T-helper 1 cell treated with Interleukin-12 subunit alpha and Interleukin-12 subunit beta and Interleukin-4 antibody, amounts not matched to agents 30 μg/mL and 1 μg/mL, for 36 hours (primary cell): ENCODE data around the gene CRACDL.
"Not testable (repeated sequence)": the region's sequence is repeated elsewhere in the genome, so short reads cannot be mapped to it uniquely, and the experiment has no call there.

ENCODE experiments used
- H3K27ac Mint-ChIP-seq: one replicate; pipeline ENCODE4 v1.8.0; 2021; ENCODE audit warnings: mild to moderate bottlenecking, mixed read lengths
- H3K27me3 Mint-ChIP-seq: one replicate; pipeline ENCODE4 v1.8.0; 2021; ENCODE audit warnings: low read depth, mixed read lengths
- H3K36me3 Mint-ChIP-seq: one replicate; pipeline ENCODE4 v1.8.0; 2021; ENCODE audit warnings: low read depth, mixed read lengths
- H3K4me1 Mint-ChIP-seq: one replicate; pipeline ENCODE4 v1.8.0; 2021; ENCODE audit warnings: low read depth, mixed read lengths
- H3K4me3 Mint-ChIP-seq: one replicate; pipeline ENCODE4 v1.8.0; 2021; ENCODE audit warnings: mild to moderate bottlenecking, moderate library complexity, mixed read lengths
- H3K9me3 Mint-ChIP-seq: one replicate; pipeline ENCODE4 v1.8.0; 2021; ENCODE audit warnings: mixed read lengths

Gene CRACDL

GRCh38 chr2:98894331-98895000 lies 41.6 kb downstream of the CRACDL start:
- Mint-ChIP-seq H3K4me1 (no peaks in the 10 kb centered on the region), H3K36me3 (no peaks in the 10 kb centered on the region), H3K27ac (no peak overlapping the region), H3K9me3 (no peaks in the 10 kb centered on the region), H3K27me3 (peaks cover 11% of the 10 kb centered on the region), H3K4me3 (no peak overlapping the region)

GRCh38 chr2:98893911-98894321 lies 42.1 kb downstream of the CRACDL start:
- Mint-ChIP-seq H3K4me3 (no peak overlapping the region), H3K27ac (no peak overlapping the region)

GRCh38 chr2:98892871-98893270 lies 43.2 kb downstream of the CRACDL start:
- no peak overlapping the region for H3K27ac Mint-ChIP-seq
- no peaks in the 10 kb centered on the region for H3K4me1 Mint-ChIP-seq

More at GRCh38 chr2:98893911-98894321, 42.1 kb downstream of the CRACDL start:
- Mint-ChIP-seq H3K27me3 (peaks cover 6% of the 10 kb centered on the region), H3K9me3 (no peaks in the 10 kb centered on the region), H3K36me3 (no peaks in the 10 kb centered on the region), H3K4me1 (no peaks in the 10 kb centered on the region)

GRCh38 chr2:98891591-98891990 lies 44.4 kb downstream of the CRACDL start:
- no peaks in the 10 kb centered on the region for H3K4me1 Mint-ChIP-seq
- peaks cover 17% of the 10 kb centered on the region for H3K27me3 Mint-ChIP-seq
- H3K36me3 Mint-ChIP-seq: no peaks in the 10 kb centered on the region
- H3K9me3 Mint-ChIP-seq: peaks cover 15% of the 10 kb centered on the region
- H3K4me3 Mint-ChIP-seq: no peak overlapping the region
- H3K27ac Mint-ChIP-seq: no peak overlapping the region

More at GRCh38 chr2:98892871-98893270, 43.2 kb downstream of the CRACDL start:
- Mint-ChIP-seq H3K27me3 (peaks cover 11% of the 10 kb centered on the region), H3K36me3 (no peaks in the 10 kb centered on the region), H3K4me3 (no peak overlapping the region), H3K9me3 (peaks cover 6% of the 10 kb centered on the region)

GRCh38 chr2:98886066-98886554 lies 49.9 kb downstream of the CRACDL start:
- Mint-ChIP-seq H3K27me3 (peaks cover 21% of the 10 kb centered on the region), H3K9me3 (peaks cover 31% of the 10 kb centered on the region), H3K27ac (no peak overlapping the region), H3K36me3 (no peaks in the 10 kb centered on the region), H3K4me1 (no peaks in the 10 kb centered on the region), H3K4me3 (no peak overlapping the region)

GRCh38 chr2:98884658-98885057 lies 51.4 kb downstream of the CRACDL start:
- Mint-ChIP-seq H3K4me3 (no peak overlapping the region), H3K27me3 (peaks cover 15% of the 10 kb centered on the region), H3K4me1 (no peaks in the 10 kb centered on the region)

GRCh38 chr2:98883780-98884211 lies 52.2 kb downstream of the CRACDL start:
- H3K4me3 Mint-ChIP-seq: no peak overlapping the region

More at GRCh38 chr2:98884658-98885057, 51.4 kb downstream of the CRACDL start:
- Mint-ChIP-seq H3K36me3 (no peaks in the 10 kb centered on the region), H3K9me3 (peaks cover 31% of the 10 kb centered on the region), H3K27ac (no peak overlapping the region)

GRCh38 chr2:98882971-98883779 lies 52.9 kb downstream of the CRACDL start:
- H3K27me3 Mint-ChIP-seq: peaks cover 12% of the 10 kb centered on the region
- H3K36me3 Mint-ChIP-seq: no peaks in the 10 kb centered on the region
- no peak overlapping the region for H3K4me3 Mint-ChIP-seq
- H3K9me3 Mint-ChIP-seq: peaks cover 28% of the 10 kb centered on the region
- H3K4me1 Mint-ChIP-seq: no peaks in the 10 kb centered on the region
- H3K27ac Mint-ChIP-seq: no peak overlapping the region

More at GRCh38 chr2:98883780-98884211, 52.2 kb downstream of the CRACDL start:
- Mint-ChIP-seq H3K27me3 (peaks cover 15% of the 10 kb centered on the region), H3K27ac (no peak overlapping the region), H3K4me1 (no peaks in the 10 kb centered on the region), H3K9me3 (peaks cover 31% of the 10 kb centered on the region), H3K36me3 (no peaks in the 10 kb centered on the region)

GRCh38 chr2:98882368-98882767 lies 53.7 kb downstream of the CRACDL start:
- Mint-ChIP-seq H3K4me3 (no peak overlapping the region), H3K27ac (no peak overlapping the region), H3K36me3 (no peaks in the 10 kb centered on the region), H3K9me3 (peaks cover 21% of the 10 kb centered on the region), H3K4me1 (no peaks in the 10 kb centered on the region), H3K27me3 (peaks cover 6% of the 10 kb centered on the region)

GRCh38 chr2:98881153-98881650 lies 54.8 kb downstream of the CRACDL start:
- H3K9me3 Mint-ChIP-seq: peaks cover 12% of the 10 kb centered on the region
- no peaks in the 10 kb centered on the region for H3K4me1 Mint-ChIP-seq
- H3K27me3 Mint-ChIP-seq: peaks cover 4% of the 10 kb centered on the region
- no peaks in the 10 kb centered on the region for H3K36me3 Mint-ChIP-seq
- no peak overlapping the region for H3K4me3 Mint-ChIP-seq
- no peak overlapping the region for H3K27ac Mint-ChIP-seq

GRCh38 chr2:98880266-98881152 lies 55.5 kb downstream of the CRACDL start:
- H3K4me1 Mint-ChIP-seq: no peaks in the 10 kb centered on the region
- H3K9me3 Mint-ChIP-seq: peaks cover 5% of the 10 kb centered on the region
- H3K4me3 Mint-ChIP-seq: no peak overlapping the region
- H3K27me3 Mint-ChIP-seq: peaks cover under 1% of the 10 kb centered on the region
- no peaks in the 10 kb centered on the region for H3K36me3 Mint-ChIP-seq
- no peak overlapping the region for H3K27ac Mint-ChIP-seq

GRCh38 chr2:98877658-98878057 lies 58.4 kb downstream of the CRACDL start:
- H3K27me3 Mint-ChIP-seq, H3K9me3 Mint-ChIP-seq, H3K4me3 Mint-ChIP-seq, H3K4me1 Mint-ChIP-seq, H3K27ac Mint-ChIP-seq, H3K36me3 Mint-ChIP-seq: not testable (repeated sequence)

- H3K27me3 Mint-ChIP-seq: no peaks in the 10 kb centered on the region
- H3K4me1 Mint-ChIP-seq: no peaks in the 10 kb centered on the region
- H3K36me3 Mint-ChIP-seq: no peaks in the 10 kb centered on the region
- H3K4me3 Mint-ChIP-seq: no peak overlapping the region
- no peak overlapping the region for H3K27ac Mint-ChIP-seq
- H3K9me3 Mint-ChIP-seq: no peaks in the 10 kb centered on the region
These were observed 59.3 kb downstream of the CRACDL start for GRCh38 chr2:98876741-98877140.

- no peaks in the 10 kb centered on the region for H3K36me3 Mint-ChIP-seq
- no peaks in the 10 kb centered on the region for H3K9me3 Mint-ChIP-seq
- H3K4me3 Mint-ChIP-seq: no peak overlapping the region
- no peak overlapping the region for H3K27ac Mint-ChIP-seq
- no peaks in the 10 kb centered on the region for H3K27me3 Mint-ChIP-seq
- no peaks in the 10 kb centered on the region for H3K4me1 Mint-ChIP-seq
These were observed 60.3 kb downstream of the CRACDL start for GRCh38 chr2:98875746-98876145.
